GM18505 (cell line): ENCODE results near the gene PRKAA2.
"Not testable (repeated sequence)": the region's sequence is repeated elsewhere in the genome, so short reads cannot be mapped to it uniquely, and the experiment has no call there.

Source experiments
- ATAC-seq: cut with Tn5 transposase; IDR thresholded peaks from one replicate; pipeline ENCODE4 v1.9.1; 2021; ENCODE audit not compliant: unreplicated experiment
- POLR2A ChIP-seq: IDR thresholded peaks from 4 replicates; pipeline ENCODE4 v1.6.1; 2011; ENCODE audit warnings: borderline replicate concordance; ENCODE audit not compliant: insufficient read depth, insufficient read length; ENCODE audit errors: extremely low read depth

PRKAA2 gene

DNA sequence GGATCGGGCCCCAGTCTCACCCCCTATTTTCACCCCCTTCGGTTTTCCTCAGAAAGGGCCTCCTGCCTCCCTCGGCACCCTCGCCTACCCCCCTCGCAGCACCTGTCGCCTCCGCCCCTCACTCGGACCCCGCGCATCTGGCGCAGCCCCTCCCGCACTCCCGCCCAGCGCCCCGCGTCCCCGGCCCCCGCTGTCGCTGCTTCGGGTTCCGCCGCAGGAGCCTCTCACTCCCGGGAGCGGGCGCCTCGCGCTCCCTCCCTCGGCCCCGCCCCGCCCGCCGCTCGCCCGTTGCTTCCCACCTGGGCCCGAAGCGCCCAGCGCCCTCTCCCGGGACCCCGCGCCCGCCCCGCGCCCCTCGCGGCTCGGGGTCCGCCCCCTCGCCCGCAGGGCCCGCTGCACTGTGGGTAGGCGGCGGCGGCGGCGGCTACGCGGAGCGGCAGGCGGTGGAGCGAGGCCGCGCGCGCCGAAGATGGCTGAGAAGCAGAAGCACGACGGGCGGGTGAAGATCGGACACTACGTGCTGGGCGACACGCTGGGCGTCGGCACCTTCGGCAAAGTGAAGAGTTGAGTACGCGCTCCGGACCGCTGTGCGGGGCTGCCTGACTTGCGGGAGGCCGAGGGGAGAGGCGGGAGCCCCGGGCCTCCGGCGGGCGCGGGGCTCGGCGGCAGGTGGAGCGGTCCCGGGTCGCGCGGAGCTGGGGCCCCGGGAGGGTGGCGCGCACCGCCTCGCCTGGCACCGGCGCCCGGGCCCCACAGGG, at the start of gene PRKAA2:
PRKAA2 (plus strand) TSS at position 396 of the 758 bp plus-strand sequence; CDS start at position 470, 74 bp downstream.
- no peak for ATAC-seq

DNA sequence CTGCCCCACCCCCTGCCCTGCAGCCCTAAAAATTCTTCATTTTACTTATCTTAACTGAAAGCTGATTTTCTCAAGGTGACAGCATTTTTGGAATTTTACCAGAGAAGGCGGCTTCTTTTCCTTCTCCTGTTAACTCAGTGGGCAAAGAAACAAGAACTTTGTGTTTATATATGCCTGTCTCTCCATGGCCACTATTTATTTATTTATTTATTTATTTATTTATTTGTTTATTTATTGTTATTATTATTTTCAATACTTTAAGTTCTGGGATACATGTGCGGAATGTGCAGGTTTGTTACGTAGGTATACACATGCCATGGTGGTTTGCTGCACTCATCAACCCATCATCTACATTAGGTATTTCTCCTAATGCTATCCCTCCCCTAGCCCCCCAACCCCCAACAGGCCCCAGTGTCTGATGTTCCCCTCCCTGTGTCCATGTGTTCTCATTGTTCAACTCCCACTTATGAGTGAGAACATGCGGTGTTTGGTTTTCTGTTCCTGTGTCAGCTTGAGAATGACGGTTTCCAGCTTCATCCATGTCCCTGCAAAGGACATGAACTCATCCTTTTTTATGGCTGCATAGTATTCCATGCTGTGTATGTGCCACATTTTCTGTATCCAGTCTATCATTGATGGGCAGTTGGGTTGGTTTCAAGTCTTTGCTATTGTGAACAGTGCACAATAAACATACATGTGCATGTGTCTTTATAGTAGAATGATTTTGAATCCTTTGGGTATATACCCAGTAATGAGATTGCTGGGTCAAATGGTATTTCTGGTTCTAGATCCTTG, 49.5 kb upstream of the PRKAA2 start:
- ATAC-seq = not testable (repeated sequence)

More for the DNA sequence above, at the start of gene PRKAA2:
- TF ChIP-seq POLR2A = no peak

- not testable (repeated sequence) for ATAC-seq
Measured at GRCh38 chr1:56610097-56610496, 35.0 kb upstream of the PRKAA2 start.

DNA sequence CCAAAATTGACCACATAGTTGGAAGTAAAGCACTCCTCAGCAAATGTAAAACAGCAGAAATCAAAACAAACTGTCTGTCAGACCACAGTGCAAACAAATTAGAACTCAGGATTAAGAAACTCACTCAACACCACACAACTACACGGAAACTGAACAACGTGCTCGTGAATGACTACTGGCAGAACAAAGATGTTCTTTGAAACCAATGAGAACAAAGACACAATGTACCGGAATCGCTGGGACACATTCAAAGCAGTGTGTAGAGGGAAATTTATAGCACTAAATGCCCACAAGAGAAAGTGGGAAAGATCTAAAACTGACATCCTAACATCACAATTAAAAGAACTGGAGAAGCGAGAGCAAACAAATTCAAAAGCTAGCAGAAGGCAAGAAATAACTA, 34.3 kb upstream of the PRKAA2 start:
- ATAC-seq = not testable (repeated sequence)

GRCh38 chr1:56617141-56617540, 28.0 kb upstream of the PRKAA2 start:
- no peak for ATAC-seq
- no peak for TF ChIP-seq POLR2A

- no peak for TF ChIP-seq POLR2A
- ATAC-seq = no peak
Measured at GRCh38 chr1:56625819-56626440, 19.2 kb upstream of the PRKAA2 start.

DNA sequence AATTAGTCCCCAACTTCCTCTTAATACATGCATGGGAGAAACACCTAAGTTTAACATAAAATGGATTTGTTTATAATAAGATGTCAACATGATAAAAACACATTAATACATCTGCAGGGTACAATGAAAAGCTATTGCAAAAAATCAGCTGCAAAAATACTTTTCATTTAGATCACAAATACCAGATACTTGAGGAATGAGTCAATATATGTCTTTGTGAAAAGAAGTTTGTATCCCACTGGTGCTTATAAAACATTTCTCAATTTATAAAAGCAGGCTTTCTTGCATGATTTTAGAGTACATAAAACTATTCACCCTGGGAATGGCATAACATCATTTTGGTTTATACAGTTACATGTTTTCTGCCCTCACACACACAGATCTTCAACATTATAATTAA, 18.6 kb upstream of the PRKAA2 start:
- no peak for TF ChIP-seq POLR2A
- ATAC-seq = no peak

GRCh38 chr1:56627019-56627635, 18.0 kb upstream of the PRKAA2 start:
- ATAC-seq = no peak
- TF ChIP-seq POLR2A = no peak

GRCh38 chr1:56627636-56628039, 17.5 kb upstream of the PRKAA2 start:
- no peak for ATAC-seq
- no peak for TF ChIP-seq POLR2A

- no peak for TF ChIP-seq POLR2A
- ATAC-seq = no peak
Measured at GRCh38 chr1:56630786-56631185, 14.3 kb upstream of the PRKAA2 start.

DNA sequence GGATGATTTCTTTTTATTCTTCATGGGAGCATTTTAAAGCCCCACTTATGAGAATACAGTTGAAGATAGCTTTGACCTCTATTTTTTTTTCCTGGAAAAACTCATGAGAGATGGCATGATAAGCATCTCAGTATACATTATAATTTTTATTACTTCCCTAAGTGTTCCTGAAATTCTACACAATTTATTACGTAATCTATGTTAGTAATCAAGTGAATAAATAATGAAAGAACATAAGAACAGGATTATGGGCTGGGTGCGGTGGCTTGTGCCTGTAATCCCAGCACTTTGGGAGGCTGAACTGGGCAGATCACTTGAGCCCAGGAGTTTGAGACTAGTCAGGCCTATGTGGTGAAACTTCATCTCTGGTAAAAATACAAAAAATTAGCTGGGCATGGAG, 13.2 kb upstream of the PRKAA2 start:
- ATAC-seq = no peak
- no peak for TF ChIP-seq POLR2A

- no peak for TF ChIP-seq POLR2A
- ATAC-seq = no peak
Measured at GRCh38 chr1:56634981-56635380, 10.1 kb upstream of the PRKAA2 start.

GRCh38 chr1:56638248-56638647, 6.9 kb upstream of the PRKAA2 start:
- no peak for TF ChIP-seq POLR2A
- ATAC-seq = no peak
